ENCODE data around the gene TM9SF3.
"Not testable (repeated sequence)": the region's sequence is repeated elsewhere in the genome, so short reads cannot be mapped to it uniquely, and the experiment has no call there.

Gene TM9SF3

DNA sequence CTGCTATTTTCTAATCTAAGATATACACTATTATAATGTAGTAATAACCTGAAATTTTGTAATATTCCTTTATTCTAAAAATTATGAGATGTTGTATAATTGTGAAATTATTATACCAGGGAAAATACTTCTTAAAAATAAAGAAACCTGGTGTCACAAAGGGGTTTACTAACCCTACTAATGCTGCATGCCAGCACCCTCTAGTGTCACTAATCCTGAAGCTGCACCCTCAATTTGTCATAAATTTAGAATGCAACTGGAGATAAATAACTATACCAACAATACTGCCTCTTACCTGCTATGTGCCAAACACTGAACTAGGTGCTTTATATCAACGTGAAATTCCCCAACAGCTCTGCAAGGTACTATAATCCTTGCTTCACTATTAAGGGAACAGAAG is 30.8 kb downstream of the TM9SF3 start:
- no peak overlapping the region for H3K4me3 ChIP-seq (replicated peaks; ENCODE audit: low read depth, low read length)
- DNase-seq (ENCODE audit: extremely low read depth, low read depth) = no peak
- TF ChIP-seq, protein P1, sequence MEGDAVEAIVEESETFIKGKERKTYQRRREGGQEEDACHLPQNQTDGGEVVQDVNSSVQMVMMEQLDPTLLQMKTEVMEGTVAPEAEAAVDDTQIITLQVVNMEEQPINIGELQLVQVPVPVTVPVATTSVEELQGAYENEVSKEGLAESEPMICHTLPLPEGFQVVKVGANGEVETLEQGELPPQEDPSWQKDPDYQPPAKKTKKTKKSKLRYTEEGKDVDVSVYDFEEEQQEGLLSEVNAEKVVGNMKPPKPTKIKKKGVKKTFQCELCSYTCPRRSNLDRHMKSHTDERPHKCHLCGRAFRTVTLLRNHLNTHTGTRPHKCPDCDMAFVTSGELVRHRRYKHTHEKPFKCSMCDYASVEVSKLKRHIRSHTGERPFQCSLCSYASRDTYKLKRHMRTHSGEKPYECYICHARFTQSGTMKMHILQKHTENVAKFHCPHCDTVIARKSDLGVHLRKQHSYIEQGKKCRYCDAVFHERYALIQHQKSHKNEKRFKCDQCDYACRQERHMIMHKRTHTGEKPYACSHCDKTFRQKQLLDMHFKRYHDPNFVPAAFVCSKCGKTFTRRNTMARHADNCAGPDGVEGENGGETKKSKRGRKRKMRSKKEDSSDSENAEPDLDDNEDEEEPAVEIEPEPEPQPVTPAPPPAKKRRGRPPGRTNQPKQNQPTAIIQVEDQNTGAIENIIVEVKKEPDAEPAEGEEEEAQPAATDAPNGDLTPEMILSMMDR (IDR thresholded peaks at IDR 0.05; ENCODE audit: low read depth, low read length, missing control alignments) = peak; percentile 18

DNA sequence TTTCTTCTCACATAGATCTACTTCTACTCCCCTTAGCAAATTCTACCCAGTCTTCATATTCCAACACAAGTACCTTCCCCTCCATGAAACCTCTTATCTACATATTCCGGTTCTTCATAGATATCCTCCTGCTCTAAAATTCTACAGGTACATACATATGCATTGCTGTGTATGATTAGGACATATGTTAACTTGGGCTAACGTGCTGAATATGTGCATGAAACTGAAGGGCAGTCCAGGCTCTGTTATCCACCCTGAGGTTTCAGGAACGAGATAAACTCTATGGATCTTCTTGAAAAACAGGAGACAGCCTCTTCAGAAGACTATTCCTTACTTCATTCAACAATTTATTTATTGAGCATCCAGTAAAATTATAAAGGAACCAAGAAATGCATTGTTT is 31.5 kb downstream of the TM9SF3 start:
- no peak overlapping the region for H3K4me3 ChIP-seq (replicated peaks; ENCODE audit: low read depth, low read length)
- no peak for DNase-seq (ENCODE audit: extremely low read depth, low read depth)
- TF ChIP-seq, protein P1 (IDR thresholded peaks at IDR 0.05; ENCODE audit: low read depth, low read length, missing control alignments) = no peak

DNA sequence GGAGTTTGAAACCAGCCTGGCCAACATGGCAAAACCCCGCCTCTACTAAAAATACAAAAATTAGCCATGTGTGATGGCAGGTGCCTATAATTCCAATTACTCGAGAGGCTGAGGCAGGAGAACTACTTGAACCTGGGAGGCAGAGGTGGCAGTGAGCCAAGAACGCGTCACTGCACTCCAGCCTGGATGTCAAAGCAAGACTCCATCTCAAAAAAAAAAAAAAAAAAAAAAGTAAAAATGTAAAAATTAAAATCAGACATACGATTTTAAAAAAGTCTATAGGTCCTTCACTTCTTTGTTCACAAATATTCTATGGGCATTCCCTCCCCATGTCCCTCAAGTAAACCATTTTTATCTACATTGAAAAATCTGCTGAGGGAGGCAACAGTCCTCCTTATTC is 38.2 kb downstream of the TM9SF3 start:
- no peak overlapping the region for H3K4me3 ChIP-seq (replicated peaks; ENCODE audit: low read depth, low read length)
- no peak for DNase-seq (ENCODE audit: extremely low read depth, low read depth)
- TF ChIP-seq, protein P1 (IDR thresholded peaks at IDR 0.05; ENCODE audit: low read depth, low read length, missing control alignments) = no peak

DNA sequence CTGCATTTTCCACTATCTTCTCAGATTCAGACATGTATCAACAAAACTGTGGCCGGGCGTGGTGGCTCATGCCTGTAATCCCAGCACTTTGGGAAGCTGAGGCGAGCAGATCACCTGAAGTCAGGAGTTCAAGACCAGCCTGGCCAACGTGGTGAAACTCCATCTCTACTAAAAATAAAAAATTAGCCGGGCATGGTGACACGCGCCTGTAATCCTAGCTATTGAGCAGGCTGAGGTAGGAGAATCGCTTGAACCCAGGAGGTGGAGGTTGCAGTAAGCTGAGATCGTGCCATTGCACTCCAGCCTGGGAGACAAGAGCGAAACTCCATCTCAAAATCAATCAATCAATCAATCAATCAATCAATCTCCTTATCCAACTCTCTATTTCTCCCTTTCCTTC is 41.3 kb downstream of the TM9SF3 start:
- not testable (repeated sequence) for DNase-seq (ENCODE audit: extremely low read depth, low read depth); H3K4me3 ChIP-seq (replicated peaks; ENCODE audit: low read depth, low read length)

DNA sequence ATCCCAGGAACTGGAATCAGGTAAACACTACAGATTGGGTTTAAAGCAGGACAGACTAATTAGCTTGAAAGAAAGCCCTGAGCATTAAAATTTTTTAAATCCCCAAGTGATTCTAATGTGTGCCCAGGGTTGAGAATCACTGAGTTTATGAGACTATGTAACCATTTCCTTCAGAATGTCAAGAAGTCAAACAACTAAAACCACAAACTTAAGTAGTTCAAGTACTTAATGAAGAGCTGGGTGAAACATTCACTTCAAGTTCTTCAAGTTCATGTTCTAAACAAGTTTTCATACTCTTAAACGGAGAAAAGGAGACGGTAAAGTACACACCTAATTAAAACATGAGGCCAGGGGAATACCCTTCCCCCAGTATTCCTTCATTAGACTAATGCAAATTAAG is 44.9 kb downstream of the TM9SF3 start:
- TF ChIP-seq, protein P1 (IDR thresholded peaks at IDR 0.05; ENCODE audit: low read depth, low read length, missing control alignments) = no peak
- H3K4me3 ChIP-seq (replicated peaks; ENCODE audit: low read depth, low read length) = no peak overlapping the region
- no peak for DNase-seq (ENCODE audit: extremely low read depth, low read depth)

DNA sequence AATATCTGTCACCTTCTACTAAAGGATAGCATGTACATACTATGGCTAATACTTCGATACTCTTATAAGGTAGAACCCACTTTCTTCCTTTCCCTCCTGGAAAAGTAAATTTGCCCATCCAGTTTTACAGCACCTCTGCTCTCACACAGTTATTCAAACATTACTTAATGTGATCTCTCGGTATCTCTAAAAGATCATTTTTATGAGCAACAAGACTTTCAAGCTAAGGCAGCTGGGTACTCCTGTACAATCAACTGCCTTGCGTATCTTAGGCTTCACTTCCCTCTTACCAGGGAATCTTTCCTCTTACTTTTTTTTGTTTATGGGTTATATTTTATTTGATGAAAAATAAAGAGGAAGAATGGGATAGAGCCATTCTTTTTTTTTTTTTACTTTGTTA is 46.6 kb downstream of the TM9SF3 start:
- TF ChIP-seq, protein P1 (IDR thresholded peaks at IDR 0.05; ENCODE audit: low read depth, low read length, missing control alignments) = no peak
- DNase-seq (ENCODE audit: extremely low read depth, low read depth) = no peak

DNA sequence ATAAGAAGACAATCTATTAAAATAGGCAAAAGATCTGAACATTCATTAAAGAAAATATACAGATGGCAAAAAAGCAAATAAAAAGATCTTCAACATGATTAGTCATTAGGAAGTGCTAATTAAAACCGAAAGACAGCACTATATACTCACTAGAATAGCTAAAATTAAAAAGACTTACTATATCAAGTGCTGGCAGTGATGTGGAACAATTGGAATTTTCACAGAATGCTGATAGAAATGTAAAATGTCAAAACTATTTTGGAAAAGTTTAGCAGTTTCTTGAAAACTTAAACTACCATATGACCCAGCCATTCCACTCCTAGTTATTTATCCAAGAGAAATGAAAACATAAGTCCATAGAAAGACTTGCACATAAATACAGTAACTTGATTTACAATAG is 48.1 kb downstream of the TM9SF3 start:
- no peak overlapping the region for H3K4me3 ChIP-seq (replicated peaks; ENCODE audit: low read depth, low read length)
- TF ChIP-seq, protein P1 (IDR thresholded peaks at IDR 0.05; ENCODE audit: low read depth, low read length, missing control alignments) = no peak
- DNase-seq (ENCODE audit: extremely low read depth, low read depth) = no peak

More for the DNA sequence above, 46.6 kb downstream of the TM9SF3 start:
- no peak overlapping the region for H3K4me3 ChIP-seq (replicated peaks; ENCODE audit: low read depth, low read length)

Measured in HFF-Myc (cell line).